ENCODE data around the gene PLEKHA5.
"Not testable (repeated sequence)": the region's sequence is repeated elsewhere in the genome, so short reads cannot be mapped to it uniquely, and the experiment has no call there.

The PLEKHA5 gene

GRCh38 chr12:19227190-19227879, 97.8 kb downstream of the PLEKHA5 start:
- no peaks in the 10 kb centered on the region for H3K27me3 ChIP-seq (ENCODE audit: insufficient read depth, low read length)
- no peaks in the 10 kb centered on the region for H3K4me1 ChIP-seq (ENCODE audit: insufficient read depth, low read length, severe bottlenecking)
- TF ChIP-seq EZH2 (IDR thresholded peaks at IDR 0.05; ENCODE audit: borderline replicate concordance, low read length) (no peak), CTCF (IDR thresholded peaks at IDR 0.05; ENCODE audit: low read length) (no peak)
- no peaks in the 10 kb centered on the region for H3K79me2 ChIP-seq (ENCODE audit: insufficient read depth, low read length)
- no peak overlapping the region for H2AFZ ChIP-seq (ENCODE audit: low read length)
- H3K9me2 ChIP-seq (ENCODE audit: low read depth, low read length): no peaks in the 10 kb centered on the region
- H3K4me2 ChIP-seq (ENCODE audit: low read length): no peak overlapping the region
- no peaks in the 10 kb centered on the region for H4K20me1 ChIP-seq (ENCODE audit: insufficient read depth, low read length)
- H3K9me3 ChIP-seq (ENCODE audit: low read length): no peaks in the 10 kb centered on the region
- no peak overlapping the region for H3K4me3 ChIP-seq (ENCODE audit: low read depth, low read length, poor library complexity, severe bottlenecking)
- no peak overlapping the region for H3K9ac ChIP-seq (ENCODE audit: low read length)
- 0 out of 2 replicates have a peak, but pooled peaks cover 3% of the 10 kb centered on the region for H3F3A ChIP-seq (ENCODE audit: insufficient read depth, low read length)
- H3K27ac ChIP-seq (ENCODE audit: low read depth, low read length, poor library complexity, severe bottlenecking): no peak overlapping the region
- H3K36me3 ChIP-seq (ENCODE audit: insufficient read depth, low read length): no peaks in the 10 kb centered on the region

- Histone ChIP-seq H3K27ac (ENCODE audit: low read depth, low read length, poor library complexity, severe bottlenecking) (no peak overlapping the region), H3F3A (ENCODE audit: insufficient read depth, low read length) (0 out of 2 replicates have a peak, but pooled peaks cover 3% of the 10 kb centered on the region), H2AFZ (ENCODE audit: low read length) (no peak overlapping the region), H3K79me2 (ENCODE audit: insufficient read depth, low read length) (no peaks in the 10 kb centered on the region), H3K36me3 (ENCODE audit: insufficient read depth, low read length) (no peaks in the 10 kb centered on the region), H3K27me3 (ENCODE audit: insufficient read depth, low read length) (no peaks in the 10 kb centered on the region), H4K20me1 (ENCODE audit: insufficient read depth, low read length) (no peaks in the 10 kb centered on the region), H3K9ac (ENCODE audit: low read length) (no peak overlapping the region), H3K9me2 (ENCODE audit: low read depth, low read length) (no peaks in the 10 kb centered on the region), H3K4me2 (ENCODE audit: low read length) (no peak overlapping the region), H3K4me3 (ENCODE audit: low read depth, low read length, poor library complexity, severe bottlenecking) (no peak overlapping the region), H3K4me1 (ENCODE audit: insufficient read depth, low read length, severe bottlenecking) (no peaks in the 10 kb centered on the region), H3K9me3 (ENCODE audit: low read length) (no peaks in the 10 kb centered on the region)
- TF ChIP-seq EZH2 (IDR thresholded peaks at IDR 0.05; ENCODE audit: borderline replicate concordance, low read length) (no peak), CTCF (IDR thresholded peaks at IDR 0.05; ENCODE audit: low read length) (no peak)
These were observed 98.3 kb downstream of the PLEKHA5 start for GRCh38 chr12:19227880-19228210.

- H3K4me3 ChIP-seq (ENCODE audit: low read depth, low read length, poor library complexity, severe bottlenecking); H3K27ac ChIP-seq (ENCODE audit: low read depth, low read length, poor library complexity, severe bottlenecking); H3K79me2 ChIP-seq (ENCODE audit: insufficient read depth, low read length): not testable (repeated sequence)
These were observed 99.5 kb downstream of the PLEKHA5 start for GRCh38 chr12:19229021-19229420.

GRCh38 chr12:19230299-19230866, 100.8 kb downstream of the PLEKHA5 start:
- no peak overlapping the region for H3K27ac ChIP-seq (ENCODE audit: low read depth, low read length, poor library complexity, severe bottlenecking)
- no peaks in the 10 kb centered on the region for H3K9me2 ChIP-seq (ENCODE audit: low read depth, low read length)
- no peak overlapping the region for H2AFZ ChIP-seq (ENCODE audit: low read length)
- H4K20me1 ChIP-seq (ENCODE audit: insufficient read depth, low read length): no peaks in the 10 kb centered on the region
- no peaks in the 10 kb centered on the region; the same call in 1 of the 2 replicates for H3K27me3 ChIP-seq (ENCODE audit: insufficient read depth, low read length)
- H3K4me1 ChIP-seq (ENCODE audit: insufficient read depth, low read length, severe bottlenecking): no peaks in the 10 kb centered on the region
- H3K4me3 ChIP-seq (ENCODE audit: low read depth, low read length, poor library complexity, severe bottlenecking): no peak overlapping the region
- no peaks in the 10 kb centered on the region for H3K36me3 ChIP-seq (ENCODE audit: insufficient read depth, low read length)
- no peak overlapping the region for H3K4me2 ChIP-seq (ENCODE audit: low read length)
- H3K9me3 ChIP-seq (ENCODE audit: low read length): no peaks in the 10 kb centered on the region
- no peaks in the 10 kb centered on the region for H3K79me2 ChIP-seq (ENCODE audit: insufficient read depth, low read length)
- H3F3A ChIP-seq (ENCODE audit: insufficient read depth, low read length): 0 out of 2 replicates have a peak, but pooled peaks cover 3% of the 10 kb centered on the region
- no peak overlapping the region for H3K9ac ChIP-seq (ENCODE audit: low read length)
- TF ChIP-seq CTCF (IDR thresholded peaks at IDR 0.05; ENCODE audit: low read length) (no peak), EZH2 (IDR thresholded peaks at IDR 0.05; ENCODE audit: borderline replicate concordance, low read length) (no peak)

More at GRCh38 chr12:19229021-19229420, 99.5 kb downstream of the PLEKHA5 start:
- not testable (repeated sequence) for H3K9me3 ChIP-seq (ENCODE audit: low read length); H3F3A ChIP-seq (ENCODE audit: insufficient read depth, low read length); H3K9ac ChIP-seq (ENCODE audit: low read length); H3K4me1 ChIP-seq (ENCODE audit: insufficient read depth, low read length, severe bottlenecking); H3K9me2 ChIP-seq (ENCODE audit: low read depth, low read length); H3K36me3 ChIP-seq (ENCODE audit: insufficient read depth, low read length); H3K27me3 ChIP-seq (ENCODE audit: insufficient read depth, low read length); H4K20me1 ChIP-seq (ENCODE audit: insufficient read depth, low read length); H2AFZ ChIP-seq (ENCODE audit: low read length); H3K4me2 ChIP-seq (ENCODE audit: low read length)

All from OCI-LY1 (cell line).